HUES6 (cell line): ENCODE results near the gene PLOD2.

Experiments
- H3K27ac ChIP-seq: 2 replicates; pipeline ENCODE4 v1.7.0; 2013; ENCODE audit warnings: low read depth, mild to moderate bottlenecking, low read length, inconsistent platforms
- H3K27me3 ChIP-seq: 2 replicates; pipeline ENCODE4 v1.6.1; 2013; ENCODE audit warnings: low read length; ENCODE audit not compliant: control insufficient read depth, insufficient read depth
- H3K36me3 ChIP-seq: 2 replicates; pipeline ENCODE4 v1.6.1; 2013; ENCODE audit warnings: low read length; ENCODE audit not compliant: control insufficient read depth, insufficient read depth
- H3K4me1 ChIP-seq: 2 replicates; pipeline ENCODE4 v1.6.1; 2013; ENCODE audit warnings: low read length; ENCODE audit not compliant: control insufficient read depth, insufficient read depth
- H3K4me3 ChIP-seq: 2 replicates; pipeline ENCODE4 v1.5.1; 2013; ENCODE audit warnings: low read depth, low read length
- H3K9ac ChIP-seq: one replicate; pipeline ENCODE4 v1.6.1; 2013; ENCODE audit warnings: mild to moderate bottlenecking, low read length
- H3K9me3 ChIP-seq: 2 replicates; pipeline ENCODE4 v1.6.1; 2013; ENCODE audit warnings: low read depth, low read length; ENCODE audit not compliant: control insufficient read depth, insufficient read depth

Gene PLOD2

GRCh38 chr3:146019508-146019907, 141.5 kb downstream of the PLOD2 start:
- Histone ChIP-seq H3K36me3 (no peaks in the 10 kb centered on the region), H3K4me1 (no peaks in the 10 kb centered on the region), H3K9me3 (no peaks in the 10 kb centered on the region), H3K4me3 (no peak overlapping the region), H3K27ac (no peak overlapping the region), H3K9ac (no peak overlapping the region), H3K27me3 (no peaks in the 10 kb centered on the region)
